Posterior vena cava (tissue), 2 donors: ENCODE results near the gene APOM. TPM values are rescaled to one million over a fixed set of nuclear protein-coding genes. Genes with fewer than 3 reads are reported as not detected.

Experiments used
- DNase-seq: peaks from one replicate; pipeline ENCODE4 v3.0.0-alpha.2; 2020; ENCODE audit warnings: low spot score
- intact Hi-C, 2 donors: fragments of 100-400 bp; cut with DNase I; formaldehyde crosslinking; loops; one replicate each; pipeline versions ENCODE4 v1.14.1 to v1.14.2; 2022 to 2023
- total RNA-seq, 2 donors: library from RNA; stranded (reverse); fragmentation: NEBNext Ultra II Directional; extraction: Animal tissue kit (Norgen Biotek cat#: 25700); gene quantifications; one replicate each; pipeline ENCODE4 v1.2.1, GENCODE V29; 2021
- donor health status: DM: yes; HTN: yes; CAD: no.
- donor health status: DM: yes; HTN: yes; CAD: no.

Gene APOM
- total RNA-seq, 2 donors from 2014 or later: 0.60 to 1.2 TPM

GRCh38 chr6:31652925-31653724 is 2.6 kb upstream of the APOM start:
- intact Hi-C loops: no loop called here

DNA sequence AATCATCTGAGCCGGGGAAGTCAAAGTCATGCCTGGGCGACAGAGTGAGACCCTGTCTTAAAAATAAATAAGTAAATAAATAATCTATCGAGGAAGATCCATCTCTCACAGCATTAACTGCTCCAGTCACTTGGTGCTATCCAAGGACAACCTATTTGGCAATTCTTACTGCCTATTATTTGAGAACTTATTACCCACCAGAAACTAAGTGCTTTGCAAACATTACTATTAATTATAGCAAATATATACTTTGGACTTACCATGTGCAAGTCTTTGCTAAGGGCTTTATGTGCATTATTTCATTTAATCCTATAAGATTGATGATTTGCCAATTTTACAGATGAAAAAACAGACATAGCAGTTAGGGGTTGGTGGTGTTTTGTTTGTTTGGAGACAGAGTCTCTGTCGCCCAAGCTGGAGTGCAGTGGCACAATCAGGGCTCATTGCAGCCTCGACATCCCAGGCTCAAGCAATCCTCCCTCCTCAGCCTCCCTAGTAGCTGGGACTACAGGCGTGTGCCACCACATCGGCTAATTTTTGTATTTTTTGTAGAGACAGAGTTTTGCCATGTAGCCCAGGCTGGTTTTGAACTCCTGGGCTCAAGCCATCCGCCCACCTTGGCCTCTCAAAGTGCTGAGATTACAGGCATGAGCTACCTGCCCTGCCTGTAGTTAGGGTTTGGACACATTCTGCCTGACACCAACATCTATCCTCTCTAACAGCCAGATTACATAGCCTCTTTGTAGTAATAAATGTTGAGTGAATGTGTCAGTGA is 933 bp upstream of the APOM start:
- DNase-seq: no peak
- intact Hi-C loops: no loop called here

More at GRCh38 chr6:31652925-31653724, 2.6 kb upstream of the APOM start:
- peak; percentile 94 for DNase-seq

DNA sequence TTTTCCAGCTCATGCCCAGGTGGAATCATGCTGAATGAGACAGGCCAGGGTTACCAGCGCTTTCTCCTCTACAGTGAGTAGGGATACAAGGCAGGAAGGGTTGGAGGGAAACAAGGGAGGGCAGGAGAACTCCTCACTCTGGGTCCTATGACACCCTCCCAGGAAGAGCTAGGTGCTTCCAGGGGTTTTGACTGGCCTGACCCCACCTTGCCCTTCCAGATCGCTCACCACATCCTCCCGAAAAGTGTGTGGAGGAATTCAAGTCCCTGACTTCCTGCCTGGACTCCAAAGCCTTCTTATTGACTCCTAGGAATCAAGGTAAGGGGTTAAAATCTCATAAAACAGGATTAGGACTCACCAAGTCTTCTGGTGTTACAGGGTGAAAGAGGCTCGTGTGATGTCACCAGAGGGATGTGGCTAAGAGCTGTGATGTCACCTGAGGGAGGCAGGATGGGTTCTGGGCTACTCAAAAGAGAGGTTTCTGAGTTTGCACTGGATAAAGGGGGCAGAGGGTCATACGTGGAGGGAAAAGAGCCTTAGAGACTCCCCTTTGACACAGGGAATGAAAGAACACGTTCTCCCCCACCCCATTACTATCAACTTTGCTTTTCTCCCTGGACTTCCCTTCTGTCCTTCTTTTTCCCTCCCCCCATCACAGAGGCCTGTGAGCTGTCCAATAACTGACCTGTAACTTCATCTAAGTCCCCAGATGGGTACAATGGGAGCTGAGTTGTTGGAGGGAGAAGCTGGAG is 1.9 kb downstream of the APOM start:
- intact Hi-C loops: no loop called here

DNA sequence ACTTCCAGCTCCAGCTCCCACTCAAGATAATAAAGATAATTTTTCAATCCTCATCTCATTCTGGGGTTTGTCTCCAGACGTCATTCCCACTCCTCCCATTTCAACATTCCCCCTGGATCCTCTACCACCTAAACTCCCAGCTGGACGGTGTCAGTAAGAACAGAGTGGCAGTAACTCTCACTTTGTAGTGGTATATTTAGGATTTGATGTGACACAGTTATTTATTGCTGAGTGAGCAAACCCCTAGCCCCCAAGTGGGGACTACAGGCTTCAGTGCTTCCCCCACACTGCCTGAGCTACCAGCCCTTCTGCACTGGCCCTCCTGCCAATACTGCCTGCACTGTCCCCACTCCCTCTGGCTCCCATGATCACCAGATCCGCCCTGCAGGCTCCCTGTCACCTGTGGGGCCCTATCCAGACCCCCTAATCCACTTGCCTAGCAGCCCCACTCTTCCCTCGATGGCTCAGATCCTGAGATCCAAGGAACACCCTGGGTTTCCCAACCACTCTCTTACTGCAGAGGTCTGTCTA is 2.5 kb downstream of the APOM start:
- intact Hi-C loops: no loop called here

More for the DNA sequence above, 1.9 kb downstream of the APOM start:
- no peak for DNase-seq

DNA sequence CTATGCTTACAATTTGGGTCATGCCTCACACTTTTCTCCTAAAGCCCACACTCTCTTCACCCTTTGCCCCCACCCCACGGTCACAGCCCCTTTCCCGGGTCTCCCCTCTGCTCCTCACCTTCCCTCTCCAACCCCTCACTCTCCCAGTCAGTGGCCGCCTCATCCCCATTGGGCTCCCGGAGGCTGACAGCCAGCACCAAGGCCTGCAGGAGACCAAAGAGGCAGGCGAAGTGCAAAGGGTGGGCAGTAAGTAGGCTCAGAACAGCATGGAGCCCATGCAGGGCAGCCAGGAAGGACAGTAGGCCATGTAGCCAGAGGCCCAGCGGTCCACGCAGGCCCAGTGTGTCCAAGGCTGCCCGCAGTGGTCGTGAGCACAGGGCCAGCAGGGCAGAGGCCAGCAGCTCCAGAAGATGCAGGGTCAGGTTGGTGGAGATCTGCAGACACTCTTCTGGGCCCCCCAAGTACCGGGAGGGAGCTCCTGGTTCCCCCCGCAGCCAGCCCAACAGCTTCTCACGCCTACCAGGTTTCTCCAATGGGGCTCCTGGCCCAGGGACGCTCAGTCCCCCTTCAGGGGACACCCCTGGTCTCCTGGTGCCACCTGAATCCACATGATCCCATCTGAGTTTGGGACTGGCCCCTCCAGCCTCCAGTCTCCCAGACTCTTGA is 3.4 kb downstream of the APOM start:
- no peak for DNase-seq
- intact Hi-C loops: no loop called here

More for the DNA sequence above, 2.5 kb downstream of the APOM start:
- no peak for DNase-seq

GRCh38 chr6:31659649-31660380 is 4.1 kb downstream of the APOM start:
- intact Hi-C loops: no loop called here
- no peak for DNase-seq

- intact Hi-C loops: no loop called here
These were observed 4.9 kb downstream of the APOM start, which contains the start of gene C6orf47 for GRCh38 chr6:31660381-31661261. TSS of gene C6orf47 (minus strand) at chr6:31660778. CDS start at chr6:31659947, 831 bp downstream.

DNA sequence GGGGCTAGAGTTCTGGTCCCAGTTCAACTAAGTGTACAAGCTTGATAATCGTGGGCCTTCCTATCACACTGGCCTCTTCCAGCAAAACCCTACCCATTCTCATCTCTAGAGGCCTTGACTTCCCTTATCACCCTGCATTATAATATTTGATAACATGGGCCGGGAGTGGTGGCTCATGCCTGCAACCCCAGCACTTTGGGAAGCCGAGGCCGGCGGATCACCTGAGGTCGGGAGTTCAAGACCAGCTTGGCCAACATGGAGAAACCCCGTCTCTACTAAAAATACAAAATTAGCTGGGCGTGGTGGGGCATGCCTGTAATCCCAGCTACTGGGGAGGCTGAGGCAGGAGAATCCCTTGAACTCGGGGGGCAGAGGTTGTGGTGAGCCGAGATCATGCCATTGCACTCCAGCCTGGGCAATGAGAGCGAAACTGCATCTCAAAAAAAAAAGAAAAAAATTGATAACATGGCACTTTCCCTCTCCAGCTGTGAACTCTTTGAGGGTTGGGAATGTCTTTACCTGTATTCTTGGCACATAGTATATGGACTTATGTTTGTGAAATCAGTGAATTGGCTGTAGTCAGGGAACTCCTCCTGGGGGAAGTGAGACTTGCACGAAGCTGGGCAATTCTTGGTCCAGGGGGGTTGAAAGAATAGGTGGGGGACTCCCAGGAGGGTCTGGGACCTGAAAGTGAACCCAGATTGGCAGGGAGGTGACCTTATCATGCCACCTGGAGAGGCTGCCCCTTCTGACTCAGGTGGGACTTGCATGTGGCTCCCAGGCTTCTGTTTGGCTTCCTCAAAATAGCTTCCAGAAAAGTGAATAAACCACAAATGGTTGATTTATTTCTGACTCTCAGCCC is 5.8 kb downstream of the APOM start:
- no peak for DNase-seq
- intact Hi-C loops: no loop called here

More at GRCh38 chr6:31660381-31661261, 4.9 kb downstream of the APOM start, which contains the start of gene C6orf47:
- DNase-seq: peak; percentile 95

DNA sequence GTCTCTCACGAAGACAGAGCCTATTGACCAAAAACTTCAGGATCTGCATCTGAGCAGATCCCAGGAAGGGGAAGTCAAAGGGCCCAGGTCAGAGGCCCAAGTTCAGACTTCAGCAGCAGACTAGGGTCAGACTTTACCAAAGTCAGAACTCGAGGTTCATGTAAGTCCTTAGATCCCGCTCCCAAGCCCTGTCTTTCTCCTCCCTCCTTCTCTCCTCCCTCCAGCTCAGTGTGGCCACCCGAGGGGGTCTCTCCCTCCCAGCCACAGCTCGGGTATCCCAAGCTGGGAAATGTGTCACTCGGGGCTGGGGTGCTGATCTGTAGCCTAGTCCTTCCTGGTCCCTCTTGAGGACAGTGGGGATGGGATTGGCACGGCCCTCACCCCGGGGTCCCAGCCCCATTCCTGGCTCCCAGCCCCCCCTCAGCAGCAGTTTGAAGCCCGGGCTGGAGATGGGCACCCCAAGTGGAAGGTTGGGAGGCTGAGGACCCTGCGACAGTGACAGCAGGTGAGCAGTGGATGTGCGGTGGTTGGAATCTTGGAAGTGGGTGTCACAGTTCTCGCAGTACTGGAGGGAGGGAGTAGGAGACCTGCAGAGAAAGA is 6.5 kb downstream of the APOM start:
- no peak for DNase-seq
- intact Hi-C loops: no loop called here

DNA sequence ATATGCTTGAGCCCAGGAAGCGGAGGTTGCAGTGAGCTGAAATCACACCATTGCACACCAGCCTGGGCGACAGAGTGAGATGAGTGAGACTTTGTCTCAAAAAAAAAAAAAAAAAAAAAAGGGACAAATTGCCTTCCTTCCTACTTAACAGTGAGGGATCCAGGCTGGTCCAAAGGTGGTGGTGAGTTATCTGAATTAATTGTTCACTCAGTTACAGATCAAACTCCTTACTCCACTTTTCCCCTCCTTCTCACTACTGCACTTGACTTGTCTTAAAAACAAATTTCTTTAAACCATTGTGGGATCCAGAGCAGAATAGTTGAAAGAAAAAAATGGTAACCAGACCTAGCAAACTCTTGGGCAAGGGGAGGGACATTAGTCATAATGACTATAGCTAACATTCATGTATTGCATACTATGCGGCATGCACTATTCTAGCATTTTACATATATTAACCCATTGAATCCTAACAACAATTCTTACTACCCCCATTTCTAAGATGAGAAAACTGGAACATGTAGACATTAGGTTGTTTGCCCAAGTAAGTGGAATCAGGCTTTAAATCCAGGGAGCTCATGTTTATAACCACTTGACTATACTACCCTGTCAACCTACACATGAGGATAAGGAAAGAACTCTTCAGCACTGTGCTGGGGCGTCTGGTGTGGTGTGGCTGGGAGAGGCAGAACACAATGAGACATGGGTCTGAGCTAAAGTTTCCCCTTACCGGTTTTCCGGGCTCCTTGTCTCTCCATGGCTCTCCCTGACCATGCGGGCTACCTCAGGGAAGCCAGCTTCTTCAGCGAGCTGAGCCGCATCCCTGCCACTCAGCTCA is 7.6 kb downstream of the APOM start:
- DNase-seq: no peak
- intact Hi-C loops: no loop called here

- no peak for DNase-seq
- intact Hi-C loops: no loop called here
These were observed 8.5 kb downstream of the APOM start for GRCh38 chr6:31663961-31664789.

- intact Hi-C loops: no loop called here
- DNase-seq: peak; percentile 97
These were observed 9.3 kb downstream of the APOM start, which contains the start of gene GPANK1 for GRCh38 chr6:31664790-31665500. TSS of gene GPANK1 (minus strand) at chr6:31664997. CDS start at chr6:31664478, 519 bp downstream.

DNA sequence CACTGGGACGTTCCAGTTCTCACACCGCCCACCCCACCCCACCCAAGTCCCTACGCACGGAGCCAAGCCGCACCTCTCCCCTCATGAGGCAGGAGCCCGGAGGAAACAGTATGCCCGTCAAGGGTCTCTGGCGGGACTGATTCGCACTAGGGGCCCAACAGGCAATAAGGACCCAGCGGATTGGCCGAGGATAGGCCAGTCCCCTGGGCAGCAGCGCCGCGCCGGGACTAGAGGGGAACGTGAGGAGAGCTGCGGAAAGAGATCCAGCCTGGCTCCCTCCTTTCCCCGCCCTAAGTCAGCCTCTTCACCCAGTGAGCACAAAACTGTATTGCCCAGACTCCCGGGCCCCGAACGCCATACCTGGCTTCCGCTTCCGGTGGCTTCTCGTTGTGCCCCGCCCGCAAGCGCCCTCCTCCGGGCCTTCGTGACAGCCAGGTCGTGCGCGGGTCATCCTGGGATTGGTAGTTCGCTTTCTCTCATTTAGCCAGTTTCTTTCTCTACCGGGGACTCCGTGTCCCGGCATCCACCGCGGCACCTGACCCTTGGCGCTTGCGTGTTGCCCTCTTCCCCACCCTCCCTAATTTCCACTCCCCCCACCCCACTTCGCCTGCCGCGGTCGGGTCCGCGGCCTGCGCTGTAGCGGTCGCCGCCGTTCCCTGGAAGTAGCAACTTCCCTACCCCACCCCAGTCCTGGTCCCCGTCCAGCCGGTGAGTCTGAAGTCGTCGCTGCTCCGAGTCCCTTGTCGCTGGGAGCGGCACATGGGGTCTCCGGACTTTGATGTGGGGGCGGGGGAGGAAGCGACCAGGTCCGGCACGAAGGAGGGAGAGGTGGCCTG is 10.0 kb downstream of the APOM start, which contains the start of gene CSNK2B:
TSS of gene CSNK2B (plus strand) at position 580 of the 836 bp plus-strand sequence. CDS start 752 bp downstream, outside the sequence.
- intact Hi-C loops: no loop called here
- peak; percentile 99 for DNase-seq
